C4-2B (cell line): ENCODE results near the gene GCC1.

Experiments used
- CTCF ChIP-seq: fragments of 450-650 bp; conservative IDR thresholded peaks from 2 replicates; pipeline ENCODE4 v1.5.1; 2017; ENCODE audit warnings: mild to moderate bottlenecking
- ZFX ChIP-seq: fragments of 450-650 bp; IDR thresholded peaks from 2 replicates; pipeline ENCODE4 v1.6.1; 2017

GRCh38 chr7:127588019-127588696 lies 2.8 kb upstream of the GCC1 start, which contains the start of gene ARF5:
- TF ChIP-seq ZFX: no peak; the same call in 1 of the 2 replicates
- TF ChIP-seq CTCF: no peak
